BLaER1 (cell line): Measurements from ENCODE around the gene NPAS3.

ENCODE experiments used
- H3K27ac ChIP-seq: shearing (Covaris generic); formaldehyde crosslinking; 2 replicates; pipeline ENCODE4 v1.8.1; 2022
- H3K27me3 ChIP-seq: shearing (Covaris generic); formaldehyde crosslinking; 2 replicates; pipeline ENCODE4 v1.8.1; 2022
- H3K36me3 ChIP-seq: shearing (Covaris generic); formaldehyde crosslinking; 2 replicates; pipeline ENCODE4 v1.8.1; 2022
- H3K4me1 ChIP-seq: shearing (Covaris generic); formaldehyde crosslinking; 2 replicates; pipeline ENCODE4 v1.8.1; 2022
- H3K4me2 ChIP-seq: shearing (Covaris generic); formaldehyde crosslinking; 2 replicates; pipeline ENCODE4 v1.8.1; 2022
- H3K4me3 ChIP-seq: shearing (Covaris generic); formaldehyde crosslinking; 2 replicates; pipeline ENCODE4 v1.8.1; 2022
- H3K9ac ChIP-seq: shearing (Covaris generic); formaldehyde crosslinking; 2 replicates; pipeline ENCODE4 v1.8.1; 2022
- H3K9me3 ChIP-seq: shearing (Covaris generic); formaldehyde crosslinking; 2 replicates; pipeline ENCODE4 v1.8.1; 2022
- H4K20me1 ChIP-seq: shearing (Covaris generic); formaldehyde crosslinking; 2 replicates; pipeline ENCODE4 v1.8.1; 2022
- Cebpa-rat ChIP-seq: shearing (Covaris generic); IDR thresholded peaks from 2 replicates; pipeline ENCODE4 v1.8.1; 2022

NPAS3 gene

GRCh38 chr14:33232031-33232430 lies 293.4 kb downstream of the NPAS3 start:
- Histone ChIP-seq H3K4me3 (no peak overlapping the region), H3K4me1 (peaks cover 9% of the 10 kb centered on the region), H3K9ac (no peak overlapping the region), H3K9me3 (no peaks in the 10 kb centered on the region), H4K20me1 (no peaks in the 10 kb centered on the region), H3K36me3 (no peaks in the 10 kb centered on the region), H3K4me2 (no peak overlapping the region), H3K27me3 (no peaks in the 10 kb centered on the region), H3K27ac (no peak overlapping the region)
- no peak for TF ChIP-seq Cebpa-rat

- no peak overlapping the region for H3K27ac ChIP-seq
- H3K9ac ChIP-seq, result no peak overlapping the region
- TF ChIP-seq Cebpa-rat, result no peak
- H3K4me2 ChIP-seq, result no peak overlapping the region
- no peaks in the 10 kb centered on the region for H3K36me3 ChIP-seq
- H4K20me1 ChIP-seq, result no peaks in the 10 kb centered on the region
- no peak overlapping the region for H3K4me3 ChIP-seq
- H3K4me1 ChIP-seq, result no peaks in the 10 kb centered on the region
- H3K9me3 ChIP-seq, result no peaks in the 10 kb centered on the region
- no peaks in the 10 kb centered on the region for H3K27me3 ChIP-seq
Observed at GRCh38 chr14:33237115-33237740, 298.5 kb downstream of the NPAS3 start.

DNA sequence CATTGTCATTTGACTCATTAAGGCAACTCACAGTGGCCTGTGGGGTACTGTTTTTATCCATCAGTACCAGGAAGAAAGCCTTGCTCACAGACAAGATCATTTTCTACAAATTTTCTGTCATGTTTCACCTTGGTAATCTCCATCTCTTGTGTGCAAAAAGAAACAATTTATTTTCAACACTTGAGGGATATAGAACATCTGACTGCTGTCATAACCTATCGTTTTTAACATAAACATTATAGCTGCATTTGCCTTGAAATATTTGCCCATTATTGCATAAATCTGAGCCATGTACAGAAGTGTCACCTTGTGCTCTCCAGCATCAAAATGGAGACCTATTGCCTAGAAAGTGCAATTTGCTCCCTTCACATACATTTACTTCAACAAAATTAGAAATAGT lies 300.8 kb downstream of the NPAS3 start:
- no peak overlapping the region for H3K9ac ChIP-seq
- H3K27me3 ChIP-seq, result no peaks in the 10 kb centered on the region
- no peak for TF ChIP-seq Cebpa-rat
- no peaks in the 10 kb centered on the region for H4K20me1 ChIP-seq
- no peaks in the 10 kb centered on the region for H3K36me3 ChIP-seq
- no peaks in the 10 kb centered on the region for H3K9me3 ChIP-seq
- H3K4me1 ChIP-seq, result no peaks in the 10 kb centered on the region
- no peak overlapping the region for H3K27ac ChIP-seq
- no peak overlapping the region for H3K4me3 ChIP-seq
- H3K4me2 ChIP-seq, result no peak overlapping the region

- Histone ChIP-seq H3K36me3 (no peaks in the 10 kb centered on the region), H3K9me3 (no peaks in the 10 kb centered on the region), H3K4me2 (no peak overlapping the region), H3K9ac (no peak overlapping the region), H4K20me1 (no peaks in the 10 kb centered on the region), H3K27ac (no peak overlapping the region), H3K27me3 (no peaks in the 10 kb centered on the region), H3K4me3 (no peak overlapping the region), H3K4me1 (no peaks in the 10 kb centered on the region)
- no peak for TF ChIP-seq Cebpa-rat
Observed at GRCh38 chr14:33240466-33240865, 301.8 kb downstream of the NPAS3 start.

GRCh38 chr14:33241331-33241730 lies 302.7 kb downstream of the NPAS3 start:
- Histone ChIP-seq H3K9me3 (no peaks in the 10 kb centered on the region), H3K4me3 (no peak overlapping the region), H3K27ac (no peak overlapping the region), H3K4me2 (no peak overlapping the region), H3K4me1 (no peaks in the 10 kb centered on the region), H3K36me3 (no peaks in the 10 kb centered on the region), H3K27me3 (no peaks in the 10 kb centered on the region), H3K9ac (no peak overlapping the region), H4K20me1 (no peaks in the 10 kb centered on the region)
- TF ChIP-seq Cebpa-rat, result no peak

DNA sequence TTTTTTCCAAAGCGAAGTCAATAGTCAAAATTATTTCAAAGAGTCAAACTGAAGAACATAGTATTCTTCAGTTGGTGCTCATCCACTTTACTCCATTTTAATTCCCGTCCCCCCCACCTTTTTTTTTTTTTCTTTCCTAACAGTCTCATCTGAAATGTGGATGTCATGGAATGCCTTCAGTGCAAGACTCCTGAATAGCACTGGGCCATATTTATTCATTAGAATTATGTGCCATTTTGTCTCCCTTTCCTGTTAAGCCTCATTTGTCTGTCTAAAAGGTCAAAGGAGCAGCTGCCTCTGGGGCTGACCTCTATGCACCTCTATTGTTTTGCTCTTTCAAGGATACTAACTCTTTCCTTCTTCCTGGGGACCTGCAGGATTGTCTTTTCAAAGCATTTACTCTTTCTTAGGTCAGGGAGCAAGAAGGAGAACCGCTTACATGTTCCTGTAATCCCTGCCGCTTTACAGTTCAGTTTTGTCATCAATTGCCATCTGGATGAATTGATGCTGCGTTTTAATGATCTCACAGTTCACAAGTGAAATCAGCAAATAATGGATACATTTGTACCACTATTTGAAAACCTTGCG lies 310.6 kb downstream of the NPAS3 start:
- Histone ChIP-seq H4K20me1 (no peaks in the 10 kb centered on the region), H3K36me3 (no peaks in the 10 kb centered on the region), H3K27me3 (no peaks in the 10 kb centered on the region), H3K9ac (no peak overlapping the region), H3K27ac (no peak overlapping the region), H3K4me3 (no peak overlapping the region), H3K9me3 (no peaks in the 10 kb centered on the region), H3K4me1 (no peaks in the 10 kb centered on the region), H3K4me2 (no peak overlapping the region)
- TF ChIP-seq Cebpa-rat, result no peak

DNA sequence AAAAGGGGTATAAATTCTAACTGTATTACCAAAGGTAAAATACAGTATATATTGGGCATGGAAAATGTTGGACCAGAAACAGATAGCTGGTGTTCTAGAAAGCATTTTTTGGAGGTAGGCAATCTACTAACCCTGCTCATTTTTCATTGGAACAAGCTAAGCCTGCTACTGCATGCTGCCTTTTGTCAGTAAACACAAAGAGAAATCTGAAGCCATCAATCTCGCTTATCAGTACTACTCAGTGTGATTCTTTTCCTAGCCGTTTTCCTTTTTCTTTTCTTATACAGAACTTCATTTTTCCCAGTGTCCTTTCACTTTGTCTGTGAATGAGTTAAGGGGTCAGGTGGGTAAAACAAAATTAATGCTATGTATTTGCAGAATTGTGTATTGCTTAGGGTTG lies 312.3 kb downstream of the NPAS3 start:
- H3K27me3 ChIP-seq, result no peaks in the 10 kb centered on the region
- H3K4me1 ChIP-seq, result no peaks in the 10 kb centered on the region
- H3K27ac ChIP-seq, result no peak overlapping the region
- no peaks in the 10 kb centered on the region for H3K9me3 ChIP-seq
- no peak overlapping the region for H3K4me2 ChIP-seq
- H3K9ac ChIP-seq, result no peak overlapping the region
- no peaks in the 10 kb centered on the region for H4K20me1 ChIP-seq
- no peak overlapping the region for H3K4me3 ChIP-seq
- H3K36me3 ChIP-seq, result no peaks in the 10 kb centered on the region
- TF ChIP-seq Cebpa-rat, result no peak

- Histone ChIP-seq H3K9ac (no peak overlapping the region), H3K9me3 (no peaks in the 10 kb centered on the region), H3K27ac (no peak overlapping the region), H4K20me1 (no peaks in the 10 kb centered on the region), H3K4me3 (no peak overlapping the region), H3K4me1 (peaks cover 9% of the 10 kb centered on the region; the same call in 1 of the 2 replicates), H3K27me3 (no peaks in the 10 kb centered on the region), H3K36me3 (no peaks in the 10 kb centered on the region), H3K4me2 (no peak overlapping the region)
- no peak for TF ChIP-seq Cebpa-rat
Observed at GRCh38 chr14:33254342-33254741, 315.7 kb downstream of the NPAS3 start.

GRCh38 chr14:33254861-33255395 lies 316.2 kb downstream of the NPAS3 start:
- H3K4me1 ChIP-seq, result peaks cover 9% of the 10 kb centered on the region; the same call in 1 of the 2 replicates
- H3K9ac ChIP-seq, result no peak overlapping the region
- no peak overlapping the region for H3K4me3 ChIP-seq
- no peaks in the 10 kb centered on the region for H3K36me3 ChIP-seq
- H3K9me3 ChIP-seq, result no peaks in the 10 kb centered on the region
- no peak overlapping the region for H3K4me2 ChIP-seq
- H3K27ac ChIP-seq, result no peak overlapping the region
- H3K27me3 ChIP-seq, result no peaks in the 10 kb centered on the region
- no peaks in the 10 kb centered on the region for H4K20me1 ChIP-seq
- TF ChIP-seq Cebpa-rat, result no peak

DNA sequence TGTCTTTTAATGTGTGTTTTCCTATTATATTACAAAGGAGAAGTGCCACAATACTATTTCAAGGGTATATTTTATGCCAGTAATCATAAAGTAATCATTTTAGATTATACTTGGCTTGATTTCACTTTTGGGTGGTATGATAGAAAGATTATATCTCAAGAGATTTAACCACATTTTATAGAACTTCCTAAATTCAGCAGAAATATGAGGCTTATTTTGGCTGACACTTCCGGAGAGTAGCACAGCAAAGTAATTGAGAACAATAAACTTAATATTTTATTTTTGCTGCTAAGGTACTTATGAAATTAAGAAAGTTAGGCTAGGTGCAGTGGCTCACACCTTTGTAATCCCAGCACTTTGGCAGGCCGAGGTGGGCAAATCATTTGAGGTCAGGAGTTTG lies 319.1 kb downstream of the NPAS3 start:
- H3K9ac ChIP-seq, result no peak overlapping the region
- peaks cover 9% of the 10 kb centered on the region; the same call in 1 of the 2 replicates for H3K4me1 ChIP-seq
- no peak overlapping the region; the same call in 1 of the 2 replicates for H3K4me2 ChIP-seq
- no peak overlapping the region for H3K4me3 ChIP-seq
- no peak for TF ChIP-seq Cebpa-rat
- no peak overlapping the region for H3K27ac ChIP-seq
- H3K9me3 ChIP-seq, result no peaks in the 10 kb centered on the region
- H3K27me3 ChIP-seq, result no peaks in the 10 kb centered on the region
- H3K36me3 ChIP-seq, result no peaks in the 10 kb centered on the region
- H4K20me1 ChIP-seq, result no peaks in the 10 kb centered on the region
